Panc1 (cell line): ENCODE measurements around the gene DNAH9. TPM values are rescaled to one million over a fixed set of nuclear protein-coding genes. Genes with fewer than 3 reads are reported as not detected.

Experiments
- ATAC-seq: fragments of 200-7000 bp; cut with Tn5 transposase; 2 replicates; pipeline ENCODE4 v1.9.1; 2020; ENCODE audit warnings: mild to moderate bottlenecking, moderate library complexity
- BruUV-seq: library from RNA; stranded (reverse); fragments of 400-500 nt; replicated peaks from 2 replicates; lab custom pipeline; 2021; lab: Mats Ljungman, UMichigan
- CTCF ChIA-PET: fragments of 300-600 bp; sonication (Branson Sonifier 250); formaldehyde crosslinking; loops from one replicate; lab custom pipeline; 2022; ENCODE audit warnings: antibody characterized with exemption; lab: Charles Lee
- POLR2A ChIA-PET: fragments of 300-600 bp; sonication (Branson Sonifier 250); formaldehyde crosslinking; loops from one replicate; lab custom pipeline; 2022; ENCODE audit warnings: antibody characterized with exemption; lab: Charles Lee
- DNase-seq: peaks from one replicate; pipeline ENCODE4 v3.0.0-alpha.2; 2010; ENCODE audit warnings: low read depth, low spot score
- H3K27ac ChIP-seq: 2 replicates; pipeline ENCODE4 v1.5.1; 2011; ENCODE audit warnings: mild to moderate bottlenecking, low read length, inconsistent platforms
- H3K27me3 ChIP-seq: fragments of 200-500 bp; sonication (Bioruptor generic); 2 replicates; pipeline ENCODE4 v1.6.0; 2014; ENCODE audit warnings: low read length, inconsistent platforms; ENCODE audit not compliant: control insufficient read depth, insufficient read depth
- H3K36me3 ChIP-seq: fragments of 200-500 bp; sonication (Bioruptor generic); 2 replicates; pipeline ENCODE4 v1.5.1; 2014; ENCODE audit warnings: inconsistent platforms, mild to moderate bottlenecking, low read length, moderate library complexity; ENCODE audit not compliant: control insufficient read depth, insufficient read depth
- H3K4me1 ChIP-seq: 2 replicates; pipeline ENCODE4 v1.5.1; 2011; ENCODE audit warnings: inconsistent platforms, mild to moderate bottlenecking, low read length, moderate library complexity; ENCODE audit not compliant: control insufficient read depth, insufficient read depth
- H3K4me3 ChIP-seq, 2 experiments: 2 replicates each; pipeline ENCODE4 v1.5.1; 2011 to 2012; ENCODE audit warnings: low read depth in 2 of 2, low read length in 2 of 2, mild to moderate bottlenecking in 2 of 2, inconsistent platforms in 1 of 2, moderate library complexity in 1 of 2
- H3K9me3 ChIP-seq: fragments of 200-500 bp; sonication (Bioruptor generic); 2 replicates; pipeline ENCODE4 v1.5.1; 2014; ENCODE audit warnings: low read depth, mild to moderate bottlenecking, inconsistent platforms, low read length, moderate library complexity; ENCODE audit not compliant: control insufficient read depth, insufficient read depth
- POLR2AphosphoS5 ChIP-seq: IDR thresholded peaks from 2 replicates; pipeline ENCODE4 v1.6.1; 2012; ENCODE audit warnings: mild to moderate bottlenecking, low read depth, low read length, moderate library complexity
- SIN3A ChIP-seq: IDR thresholded peaks from 2 replicates; pipeline ENCODE4 v1.6.1; 2012; ENCODE audit warnings: low read depth, mild to moderate bottlenecking, low read length, moderate library complexity, borderline replicate concordance; ENCODE audit not compliant: insufficient read depth
- TCF7L2 ChIP-seq: IDR thresholded peaks from 2 replicates; pipeline ENCODE4 v1.6.1; 2011; ENCODE audit warnings: mild to moderate bottlenecking, low read depth, low read length, inconsistent platforms
- in situ Hi-C: cut with HindIII; loops from 2 replicates; pipeline ENCODE4 v1.10.0; 2016; ENCODE audit warnings: low sequenced_read_pairs, low pct_unique_long_range_greater_than_20kb
- intact Hi-C: fragments of 100-400 bp; cut with micrococcal nuclease; formaldehyde crosslinking; loops from one replicate; pipeline ENCODE4 v1.10.0; 2022; ENCODE audit not compliant: unreplicated experiment
- total RNA-seq: library from RNA; stranded (reverse); gene quantifications from one replicate; pipeline ENCODE4 v1.2.1, GENCODE V29; 2021; ENCODE audit not compliant: unreplicated experiment
- TF ChIP-seq, protein P1 (sequence below), 2 experiments: IDR thresholded peaks; 2 replicates each; pipeline ENCODE4 v1.6.1; 2011 to 2012; ENCODE audit warnings: low read depth in 2 of 2, control low read depth in 1 of 2, low read length in 1 of 2, mild to moderate bottlenecking in 1 of 2, moderate library complexity in 1 of 2; ENCODE audit not compliant: insufficient read depth in 1 of 2
- TF ChIP-seq, protein P2 (sequence below): fragments of 450-650 bp; IDR thresholded peaks from 2 replicates; pipeline ENCODE4 v1.5.1; 2017; ENCODE audit warnings: mild to moderate bottlenecking

The DNAH9 gene
- total RNA-seq, 1 experiment from 2014 or later = not detected

DNA sequence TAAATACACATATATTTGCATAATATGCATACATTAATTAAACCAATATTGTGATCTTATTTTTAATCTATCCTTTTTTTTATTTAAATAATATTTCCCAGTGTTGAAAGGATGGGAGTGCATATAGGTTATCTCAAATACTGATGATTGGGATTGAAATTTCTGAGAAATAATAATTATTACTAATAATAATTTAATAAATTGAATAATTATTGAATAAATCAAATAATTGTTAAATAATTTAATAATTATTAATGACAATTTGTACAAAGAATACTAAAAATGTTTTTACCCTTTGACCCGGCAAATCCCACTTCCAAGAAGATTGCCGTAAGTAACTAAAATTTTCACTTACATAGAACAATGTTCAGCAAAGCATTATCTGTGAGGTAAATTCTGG is 250.1 kb downstream of the DNAH9 start:
- Histone ChIP-seq H3K4me3 (no peak overlapping the region), H3K27ac (no peak overlapping the region), H3K36me3 (no peaks in the 10 kb centered on the region), H3K4me1 (no peaks in the 10 kb centered on the region), H3K9me3 (no peaks in the 10 kb centered on the region), H3K27me3 (no peaks in the 10 kb centered on the region)
- TF ChIP-seq, protein P1, sequence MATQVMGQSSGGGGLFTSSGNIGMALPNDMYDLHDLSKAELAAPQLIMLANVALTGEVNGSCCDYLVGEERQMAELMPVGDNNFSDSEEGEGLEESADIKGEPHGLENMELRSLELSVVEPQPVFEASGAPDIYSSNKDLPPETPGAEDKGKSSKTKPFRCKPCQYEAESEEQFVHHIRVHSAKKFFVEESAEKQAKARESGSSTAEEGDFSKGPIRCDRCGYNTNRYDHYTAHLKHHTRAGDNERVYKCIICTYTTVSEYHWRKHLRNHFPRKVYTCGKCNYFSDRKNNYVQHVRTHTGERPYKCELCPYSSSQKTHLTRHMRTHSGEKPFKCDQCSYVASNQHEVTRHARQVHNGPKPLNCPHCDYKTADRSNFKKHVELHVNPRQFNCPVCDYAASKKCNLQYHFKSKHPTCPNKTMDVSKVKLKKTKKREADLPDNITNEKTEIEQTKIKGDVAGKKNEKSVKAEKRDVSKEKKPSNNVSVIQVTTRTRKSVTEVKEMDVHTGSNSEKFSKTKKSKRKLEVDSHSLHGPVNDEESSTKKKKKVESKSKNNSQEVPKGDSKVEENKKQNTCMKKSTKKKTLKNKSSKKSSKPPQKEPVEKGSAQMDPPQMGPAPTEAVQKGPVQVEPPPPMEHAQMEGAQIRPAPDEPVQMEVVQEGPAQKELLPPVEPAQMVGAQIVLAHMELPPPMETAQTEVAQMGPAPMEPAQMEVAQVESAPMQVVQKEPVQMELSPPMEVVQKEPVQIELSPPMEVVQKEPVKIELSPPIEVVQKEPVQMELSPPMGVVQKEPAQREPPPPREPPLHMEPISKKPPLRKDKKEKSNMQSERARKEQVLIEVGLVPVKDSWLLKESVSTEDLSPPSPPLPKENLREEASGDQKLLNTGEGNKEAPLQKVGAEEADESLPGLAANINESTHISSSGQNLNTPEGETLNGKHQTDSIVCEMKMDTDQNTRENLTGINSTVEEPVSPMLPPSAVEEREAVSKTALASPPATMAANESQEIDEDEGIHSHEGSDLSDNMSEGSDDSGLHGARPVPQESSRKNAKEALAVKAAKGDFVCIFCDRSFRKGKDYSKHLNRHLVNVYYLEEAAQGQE (IDR thresholded peaks at IDR 0.05; ENCODE audit: insufficient read depth in 1 of 2, low read depth in 2 of 2, low read length in 1 of 2) = no peak
- no peak for TF ChIP-seq SIN3A
- no peak for TF ChIP-seq TCF7L2
- no TSS peak for BruUV-seq
- in situ Hi-C loops (no loop called here), intact Hi-C loops (no loop called here)
- no peak for DNase-seq
- ChIA-PET POLR2A (no interaction called here), CTCF (no interaction called here)
- ATAC-seq = no peak

DNA sequence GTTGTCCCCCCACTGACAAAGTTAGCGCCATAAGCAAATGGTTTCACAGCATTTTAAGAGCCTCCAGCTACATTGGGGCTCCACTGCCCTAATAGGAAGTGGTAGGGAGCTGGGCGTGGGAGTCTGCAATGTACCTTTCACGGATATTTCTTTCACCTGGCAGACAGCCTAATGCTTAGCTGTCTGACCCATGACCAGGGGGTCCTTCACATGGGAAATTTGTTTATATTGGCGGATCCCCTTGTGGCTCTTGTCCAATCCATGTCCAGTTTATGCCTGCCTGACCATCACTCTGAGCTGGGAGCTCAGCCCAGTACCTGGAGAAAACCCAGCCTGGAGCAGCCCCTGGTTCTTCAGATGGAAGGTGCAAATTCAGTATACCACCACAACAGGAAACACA is 254.0 kb downstream of the DNAH9 start:
- H3K27me3 ChIP-seq = no peaks in the 10 kb centered on the region
- in situ Hi-C loops = no loop called here
- POLR2A ChIA-PET = no interaction called here
- intact Hi-C loops = no loop called here
- H3K4me1 ChIP-seq = no peaks in the 10 kb centered on the region
- no peaks in the 10 kb centered on the region for H3K36me3 ChIP-seq
- no peak overlapping the region for H3K4me3 ChIP-seq
- DNase-seq (no peak), ATAC-seq (no peak)
- no peaks in the 10 kb centered on the region for H3K9me3 ChIP-seq
- BruUV-seq = no TSS peak
- TF ChIP-seq POLR2AphosphoS5 (no peak), SIN3A (no peak), TCF7L2 (no peak)
- TF ChIP-seq, protein P2, sequence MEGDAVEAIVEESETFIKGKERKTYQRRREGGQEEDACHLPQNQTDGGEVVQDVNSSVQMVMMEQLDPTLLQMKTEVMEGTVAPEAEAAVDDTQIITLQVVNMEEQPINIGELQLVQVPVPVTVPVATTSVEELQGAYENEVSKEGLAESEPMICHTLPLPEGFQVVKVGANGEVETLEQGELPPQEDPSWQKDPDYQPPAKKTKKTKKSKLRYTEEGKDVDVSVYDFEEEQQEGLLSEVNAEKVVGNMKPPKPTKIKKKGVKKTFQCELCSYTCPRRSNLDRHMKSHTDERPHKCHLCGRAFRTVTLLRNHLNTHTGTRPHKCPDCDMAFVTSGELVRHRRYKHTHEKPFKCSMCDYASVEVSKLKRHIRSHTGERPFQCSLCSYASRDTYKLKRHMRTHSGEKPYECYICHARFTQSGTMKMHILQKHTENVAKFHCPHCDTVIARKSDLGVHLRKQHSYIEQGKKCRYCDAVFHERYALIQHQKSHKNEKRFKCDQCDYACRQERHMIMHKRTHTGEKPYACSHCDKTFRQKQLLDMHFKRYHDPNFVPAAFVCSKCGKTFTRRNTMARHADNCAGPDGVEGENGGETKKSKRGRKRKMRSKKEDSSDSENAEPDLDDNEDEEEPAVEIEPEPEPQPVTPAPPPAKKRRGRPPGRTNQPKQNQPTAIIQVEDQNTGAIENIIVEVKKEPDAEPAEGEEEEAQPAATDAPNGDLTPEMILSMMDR = no peak
- TF ChIP-seq, protein P1 (IDR thresholded peaks at IDR 0.05; ENCODE audit: insufficient read depth in 1 of 2, low read depth in 2 of 2, low read length in 1 of 2) = no peak
- CTCF ChIA-PET = no interaction called here
- no peak overlapping the region for H3K27ac ChIP-seq
